Colonic mucosa (tissue), 4 donors: ENCODE results near the gene COX6B1. TPM values are rescaled to one million over a fixed set of nuclear protein-coding genes. Genes with fewer than 3 reads are reported as not detected.

Experiments
- DNase-seq: peaks from one replicate; pipeline ENCODE4 v3.0.0-alpha.2; 2020
- H3K27ac ChIP-seq: fragments of 200-600 bp; one replicate; pipeline ENCODE4 v1.8.0; 2021
- H3K27me3 ChIP-seq: fragments of 200-600 bp; one replicate; pipeline ENCODE4 v1.8.0; 2021
- H3K36me3 ChIP-seq: fragments of 200-600 bp; one replicate; pipeline ENCODE4 v1.8.0; 2021
- H3K4me1 ChIP-seq: fragments of 200-600 bp; one replicate; pipeline ENCODE4 v1.8.0; 2021; ENCODE audit warnings: mild to moderate bottlenecking
- H3K4me3 ChIP-seq: fragments of 200-600 bp; one replicate; pipeline ENCODE4 v1.8.0; 2021
- H3K9ac ChIP-seq, 2 donors: one replicate each; pipeline ENCODE4 v1.7.0; 2013; ENCODE audit warnings: control low read depth in 2 of 2, low read depth in 2 of 2, low read length in 2 of 2
- H3K9me3 ChIP-seq: fragments of 200-600 bp; one replicate; pipeline ENCODE4 v1.8.0; 2021
- intact Hi-C: fragments of 100-400 bp; cut with DNase I; formaldehyde crosslinking; loops from one replicate; pipeline ENCODE4 v1.14.1; 2022
- total RNA-seq, 2 donors: library from RNA; stranded (reverse); fragmentation: NEBNext Ultra II Directional in 1 of 2; extraction: Animal tissue kit (Norgen Biotek cat#: 25700) in 1 of 2; gene quantifications; one replicate each; pipeline ENCODE4 v1.2.1, GENCODE V29; 2021
- TF ChIP-seq, protein P1 (sequence below): fragments of 200-600 bp; IDR thresholded peaks from one replicate; pipeline ENCODE4 v1.8.0; 2022; ENCODE audit warnings: antibody characterized with exemption, mild to moderate bottlenecking
- donor health status: healthy.
- donor health status: DM: no; HTN: no; CAD: no.
- donor health status: DM: no; HTN: no; CAD: no.

Gene COX6B1
- total RNA-seq, 2 donors from 2014 or later, result 761 to 820 TPM

DNA sequence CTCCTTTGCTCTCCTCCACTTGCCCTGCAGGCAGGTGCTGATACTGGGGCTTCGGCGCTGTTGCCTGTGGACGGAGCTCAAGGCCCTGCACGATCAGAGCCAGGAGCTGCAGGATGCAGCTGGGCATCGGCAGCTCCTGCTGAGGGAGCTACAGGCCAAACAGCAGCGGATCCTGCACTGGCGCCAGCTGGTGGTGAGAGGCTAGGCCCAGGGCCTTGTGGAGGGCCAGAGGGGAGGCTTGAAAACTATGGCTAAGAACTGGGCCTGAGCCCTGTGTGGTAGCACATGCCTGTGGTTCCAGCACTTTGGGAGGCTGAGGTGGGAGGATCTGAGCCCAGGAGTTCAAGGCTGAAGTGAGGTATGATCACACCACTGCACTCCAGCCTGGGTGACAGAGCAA lies 29.3 kb upstream of the COX6B1 start:
- H3K9me3 ChIP-seq, result no peaks in the 10 kb centered on the region
- H3K27ac ChIP-seq, result no peak overlapping the region
- H3K4me1 ChIP-seq, result no peaks in the 10 kb centered on the region
- TF ChIP-seq, protein P1, sequence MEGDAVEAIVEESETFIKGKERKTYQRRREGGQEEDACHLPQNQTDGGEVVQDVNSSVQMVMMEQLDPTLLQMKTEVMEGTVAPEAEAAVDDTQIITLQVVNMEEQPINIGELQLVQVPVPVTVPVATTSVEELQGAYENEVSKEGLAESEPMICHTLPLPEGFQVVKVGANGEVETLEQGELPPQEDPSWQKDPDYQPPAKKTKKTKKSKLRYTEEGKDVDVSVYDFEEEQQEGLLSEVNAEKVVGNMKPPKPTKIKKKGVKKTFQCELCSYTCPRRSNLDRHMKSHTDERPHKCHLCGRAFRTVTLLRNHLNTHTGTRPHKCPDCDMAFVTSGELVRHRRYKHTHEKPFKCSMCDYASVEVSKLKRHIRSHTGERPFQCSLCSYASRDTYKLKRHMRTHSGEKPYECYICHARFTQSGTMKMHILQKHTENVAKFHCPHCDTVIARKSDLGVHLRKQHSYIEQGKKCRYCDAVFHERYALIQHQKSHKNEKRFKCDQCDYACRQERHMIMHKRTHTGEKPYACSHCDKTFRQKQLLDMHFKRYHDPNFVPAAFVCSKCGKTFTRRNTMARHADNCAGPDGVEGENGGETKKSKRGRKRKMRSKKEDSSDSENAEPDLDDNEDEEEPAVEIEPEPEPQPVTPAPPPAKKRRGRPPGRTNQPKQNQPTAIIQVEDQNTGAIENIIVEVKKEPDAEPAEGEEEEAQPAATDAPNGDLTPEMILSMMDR, result no peak
- intact Hi-C loops, result no loop called here
- no peak overlapping the region for H3K4me3 ChIP-seq
- H3K36me3 ChIP-seq, result no peaks in the 10 kb centered on the region
- no peak for DNase-seq
- no peak overlapping the region for H3K9ac ChIP-seq
- no peaks in the 10 kb centered on the region for H3K27me3 ChIP-seq

DNA sequence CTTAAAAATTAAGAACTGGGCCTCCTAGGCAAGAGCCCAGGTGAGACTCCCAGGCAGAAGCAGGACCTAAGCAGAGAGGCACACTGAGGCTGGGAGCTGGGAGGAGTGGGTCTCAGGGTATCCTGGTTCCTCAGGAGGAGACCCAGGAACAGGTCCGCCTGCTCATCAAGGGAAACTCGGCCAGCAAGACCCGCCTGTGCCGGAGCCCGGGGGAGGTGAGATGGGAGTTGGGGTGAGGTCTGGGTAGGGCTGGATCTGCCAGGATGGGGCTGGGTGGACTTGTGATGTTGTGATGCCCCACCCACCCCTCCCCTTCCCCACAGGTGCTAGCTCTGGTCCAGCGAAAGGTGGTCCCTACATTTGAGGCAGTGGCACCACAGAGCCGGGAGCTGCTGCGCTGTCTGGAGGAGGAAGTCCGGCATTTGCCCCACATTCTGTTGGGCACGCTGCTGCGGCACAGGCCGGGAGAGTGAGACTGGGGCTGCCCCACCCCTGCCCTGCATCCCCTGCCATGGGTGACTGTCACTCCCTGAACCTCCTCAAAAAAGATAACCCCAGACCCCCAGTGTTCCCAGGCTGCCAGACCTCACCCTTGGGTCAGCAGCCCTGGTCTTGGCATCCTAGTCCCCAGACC lies 28.7 kb upstream of the COX6B1 start:
- H3K9me3 ChIP-seq, result no peaks in the 10 kb centered on the region
- no peaks in the 10 kb centered on the region for H3K27me3 ChIP-seq
- H3K4me1 ChIP-seq, result no peaks in the 10 kb centered on the region
- intact Hi-C loops, result no loop called here
- DNase-seq, result no peak
- TF ChIP-seq, protein P1, result no peak
- H3K36me3 ChIP-seq, result no peaks in the 10 kb centered on the region
- no peak overlapping the region for H3K4me3 ChIP-seq
- H3K9ac ChIP-seq, result no peak overlapping the region
- no peak overlapping the region for H3K27ac ChIP-seq

DNA sequence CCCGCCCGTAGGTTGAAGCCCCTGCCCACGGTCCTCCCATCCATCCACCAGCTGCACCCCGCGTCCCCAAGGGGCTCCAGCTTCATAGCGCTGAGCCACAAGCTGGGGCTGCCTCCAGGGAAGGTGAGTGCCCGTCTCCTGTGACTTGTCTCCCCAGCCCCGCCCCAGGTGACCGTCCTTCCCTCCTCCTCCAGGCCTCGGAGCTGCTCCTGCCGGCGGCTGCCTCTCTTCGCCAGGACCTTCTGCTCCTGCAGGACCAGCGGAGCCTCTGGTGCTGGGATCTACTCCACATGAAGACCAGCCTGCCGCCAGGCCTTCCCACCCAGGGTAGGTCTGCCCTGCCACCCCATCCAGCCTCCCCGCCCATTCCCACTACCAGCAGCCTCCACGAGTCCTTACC lies 28.1 kb upstream of the COX6B1 start:
- Histone ChIP-seq H3K27ac (no peak overlapping the region), H3K36me3 (no peaks in the 10 kb centered on the region), H3K4me3 (no peak overlapping the region), H3K9ac (no peak overlapping the region), H3K4me1 (no peaks in the 10 kb centered on the region), H3K27me3 (no peaks in the 10 kb centered on the region), H3K9me3 (no peaks in the 10 kb centered on the region)
- DNase-seq, result no peak
- TF ChIP-seq, protein P1, result no peak
- intact Hi-C loops, result no loop called here

DNA sequence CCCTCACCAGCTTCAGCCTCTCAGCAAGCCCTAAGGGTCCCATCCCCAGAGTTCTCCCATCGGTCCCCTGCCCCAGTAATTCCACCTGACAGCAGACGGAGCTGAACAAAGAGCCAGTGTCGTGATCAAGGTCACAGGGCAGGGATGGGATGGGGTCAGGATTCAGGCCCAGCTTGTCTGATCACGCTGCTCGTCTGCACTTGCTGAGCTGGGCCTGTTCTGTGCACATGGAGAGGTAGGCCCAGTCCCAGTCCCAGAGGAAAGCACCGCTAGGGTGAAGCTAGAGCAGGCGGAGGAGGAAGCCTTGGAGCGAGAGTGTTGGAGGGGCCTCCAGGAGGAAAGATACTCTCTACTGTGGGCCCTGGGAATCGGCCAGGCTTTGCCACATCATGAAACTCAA lies 26.4 kb upstream of the COX6B1 start:
- Histone ChIP-seq H3K36me3 (no peaks in the 10 kb centered on the region), H3K9ac (no peak overlapping the region), H3K9me3 (no peaks in the 10 kb centered on the region), H3K27me3 (no peaks in the 10 kb centered on the region), H3K4me1 (no peaks in the 10 kb centered on the region), H3K27ac (no peak overlapping the region), H3K4me3 (no peak overlapping the region)
- no peak for DNase-seq
- TF ChIP-seq, protein P1, result no peak
- intact Hi-C loops, result no loop called here

DNA sequence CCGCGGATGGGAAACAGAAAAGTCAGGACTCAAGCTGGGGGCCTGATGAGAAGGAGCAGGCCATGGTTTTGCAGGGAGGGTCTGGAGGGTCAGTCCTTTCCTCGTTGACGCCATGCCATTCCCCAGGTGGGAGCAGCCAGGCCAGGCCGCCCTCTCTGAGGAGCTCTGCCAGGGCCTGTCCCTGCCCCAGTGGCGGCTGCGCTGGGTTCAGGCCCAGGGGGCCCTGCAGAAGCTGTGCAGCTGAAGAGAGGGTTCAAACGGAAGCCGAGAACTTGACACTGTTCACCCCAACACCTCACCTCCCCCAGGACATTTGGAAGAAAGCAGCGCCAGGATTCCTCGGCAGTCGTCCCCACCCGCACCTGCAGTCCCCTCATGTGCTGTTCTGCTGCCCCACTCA lies 25.4 kb upstream of the COX6B1 start:
- Histone ChIP-seq H3K27ac (no peak overlapping the region), H3K27me3 (no peaks in the 10 kb centered on the region), H3K9ac (no peak overlapping the region), H3K4me3 (no peak overlapping the region), H3K4me1 (no peaks in the 10 kb centered on the region), H3K9me3 (no peaks in the 10 kb centered on the region), H3K36me3 (no peaks in the 10 kb centered on the region)
- intact Hi-C loops, result no loop called here
- DNase-seq, result no peak
- TF ChIP-seq, protein P1, result no peak
